Right lobe of liver (tissue), 6 donors: ENCODE measurements around the gene CPA3. TPM values are rescaled to one million over a fixed set of nuclear protein-coding genes. Genes with fewer than 3 reads are reported as not detected.

Source experiments
- ATAC-seq, 4 donors: fragments of 200-7000 bp; cut with Tn5 transposase; one replicate each; pipeline ENCODE4 v1.9.1; 2020; ENCODE audit warnings: mild to moderate bottlenecking in 4 of 4, moderate library complexity in 4 of 4
- DNase-seq, 3 donors: peaks; one replicate each; pipeline ENCODE4 v3.0.0-alpha.2; 2020
- H3K27ac ChIP-seq, 3 donors: fragments of 200-600 bp; one replicate each; pipeline ENCODE4 v1.8.0; 2022
- H3K27me3 ChIP-seq, 2 donors: fragments of 200-600 bp; one replicate each; pipeline ENCODE4 v1.8.0; 2022
- H3K36me3 ChIP-seq, 4 donors: fragments of 200-600 bp; sonication (generic) in 1 of 4; one replicate each; pipeline versions ENCODE4 v1.5.1 to v1.8.0; 2017 to 2022; ENCODE audit warnings: control low read depth in 1 of 4
- H3K4me1 ChIP-seq, 4 donors: fragments of 200-600 bp; sonication (generic) in 1 of 4; one replicate each; pipeline versions ENCODE4 v1.5.1 to v1.8.0; 2017 to 2022; ENCODE audit warnings: control low read depth in 1 of 4
- H3K4me3 ChIP-seq, 3 donors: fragments of 200-600 bp; one replicate each; pipeline ENCODE4 v1.8.0; 2022
- H3K9me3 ChIP-seq, 4 donors: fragments of 200-600 bp; sonication (generic) in 1 of 4; one replicate each; pipeline versions ENCODE4 v1.5.1 to v1.8.0; 2017 to 2022; ENCODE audit warnings: control low read depth in 1 of 4
- CTCF ChIP-seq, 4 donors: fragments of 200-600 bp in 3 of 4; fragments of 450-650 bp in 1 of 4; IDR thresholded peaks; one replicate each; pipeline versions ENCODE4 v1.5.1 to v1.8.0; 2016 to 2022; ENCODE audit warnings: antibody characterized with exemption in 4 of 4, mild to moderate bottlenecking in 2 of 4
- POLR2A ChIP-seq: fragments of 450-650 bp; IDR thresholded peaks from one replicate; pipeline ENCODE4 v1.6.1; 2017; ENCODE audit warnings: antibody characterized with exemption, mild to moderate bottlenecking
- WGBS: methylation state at CpG from one replicate; pipeline ENCODE4 v1.1.6; 2018; ENCODE audit warnings: low coverage, low lambda C conversion rate; ENCODE audit not compliant: insufficient coverage; ENCODE audit errors: missing lambda C conversion rate; 5-methylcytosine and 5-hydroxymethylcytosine counted together
- intact Hi-C, 2 donors: fragments of 100-400 bp; cut with DNase I; formaldehyde crosslinking; loops; one replicate each; pipeline versions ENCODE4 v1.11.2 to v1.14.1; 2022
- long read RNA-seq: library from polyadenylated mRNA; unstranded; transcript quantifications from one replicate; pipeline ENCODE4 v2.0.0, GENCODE V29; 2019
- total RNA-seq, 6 experiments: library from RNA; depleted of rRNA in 2 of 6; stranded (reverse); fragments of >200 nt in 2 of 6; fragmentation: NEBNext Ultra II Directional in 3 of 6; extraction: Animal tissue kit (Norgen Biotek cat#: 25700) in 3 of 6; gene quantifications; one replicate each; pipeline versions ENCODE4 v1.1.0 to v1.2.4, GENCODE V29; 2016 to 2023
- donor health status: DM: no; HTN: yes; CAD: no.
- donor health status: DM: no; HTN: no; CAD: no.
- donor health status: DM: no; HTN: no; CAD: no.
- donor health status: DM: no; HTN: yes; CAD: no.
- donor health status: DM: no; HTN: yes; CAD: no.

CPA3 gene
- under 1 TPM in 5 of 6 experiments, not detected in 1; 0.12 to 0.27 (median 0.22) TPM for total RNA-seq
- long read RNA-seq = 0 reads

GRCh38 chr3:148865049-148865448, at the start of gene CPA3:
TSS of gene CPA3 (plus strand) at chr3:148865296. CDS start at chr3:148865308, 12 bp downstream.
- ATAC-seq (no peak), DNase-seq (no peak)
- no peaks in the 10 kb centered on the region for H3K9me3 ChIP-seq
- H3K27me3 ChIP-seq = no peaks in the 10 kb centered on the region
- intact Hi-C loops = no loop called here
- TF ChIP-seq POLR2A (no peak), CTCF (IDR thresholded peaks at IDR 0.05) (no peak)
- no peak within 1 kb of the TSS for H3K4me3 ChIP-seq
- no peak within 1 kb of the TSS for H3K27ac ChIP-seq
- no peaks in the 10 kb centered on the region for H3K36me3 ChIP-seq
- WGBS = 45% methylated on average over 1 of the region's 1 CpG
- no peaks in the 10 kb centered on the region for H3K4me1 ChIP-seq

GRCh38 chr3:148815316-148816110, 49.6 kb upstream of the CPA3 start:
- no peak for TF ChIP-seq POLR2A
- no peak for TF ChIP-seq CTCF (IDR thresholded peaks at IDR 0.05)
- H3K36me3 ChIP-seq = no peaks in the 10 kb centered on the region
- no peaks in the 10 kb centered on the region for H3K27me3 ChIP-seq
- H3K4me1 ChIP-seq = no peaks in the 10 kb centered on the region
- ATAC-seq (no peak), DNase-seq (no peak)
- no peak overlapping the region for H3K27ac ChIP-seq
- WGBS = 64% methylated on average over 11 of the region's 11 CpGs
- intact Hi-C loops = no loop called here
- H3K9me3 ChIP-seq = no peaks in the 10 kb centered on the region
- H3K4me3 ChIP-seq = no peak overlapping the region

GRCh38 chr3:148816427-148816826, 48.7 kb upstream of the CPA3 start:
- DNase-seq = no peak
- Histone ChIP-seq H3K4me1 (no peaks in the 10 kb centered on the region), H3K27ac (no peak overlapping the region), H3K9me3 (no peaks in the 10 kb centered on the region), H3K4me3 (no peak overlapping the region), H3K36me3 (no peaks in the 10 kb centered on the region), H3K27me3 (no peaks in the 10 kb centered on the region)
- 67% methylated on average over 2 of the region's 2 CpGs for WGBS
- TF ChIP-seq CTCF (IDR thresholded peaks at IDR 0.05) = no peak
- no peak for ATAC-seq
- intact Hi-C loops = no loop called here

GRCh38 chr3:148816981-148817525, 48.0 kb upstream of the CPA3 start:
- DNase-seq (no peak), ATAC-seq (no peak)
- TF ChIP-seq POLR2A (no peak), CTCF (IDR thresholded peaks at IDR 0.05) (no peak)
- intact Hi-C loops = no loop called here
- no peaks in the 10 kb centered on the region for H3K27me3 ChIP-seq
- no peaks in the 10 kb centered on the region for H3K4me1 ChIP-seq
- 62% methylated on average over 3 of the region's 3 CpGs for WGBS
- no peaks in the 10 kb centered on the region for H3K9me3 ChIP-seq
- no peak overlapping the region for H3K27ac ChIP-seq
- H3K36me3 ChIP-seq = no peaks in the 10 kb centered on the region
- no peak overlapping the region for H3K4me3 ChIP-seq
